ENCODE measurements around the gene SNX1. TPM values are rescaled to one million over a fixed set of nuclear protein-coding genes. Genes with fewer than 3 reads are reported as not detected.

The SNX1 gene
- total RNA-seq, 4 donors from 2014 or later = 112 to 125 (median 118) TPM

DNA sequence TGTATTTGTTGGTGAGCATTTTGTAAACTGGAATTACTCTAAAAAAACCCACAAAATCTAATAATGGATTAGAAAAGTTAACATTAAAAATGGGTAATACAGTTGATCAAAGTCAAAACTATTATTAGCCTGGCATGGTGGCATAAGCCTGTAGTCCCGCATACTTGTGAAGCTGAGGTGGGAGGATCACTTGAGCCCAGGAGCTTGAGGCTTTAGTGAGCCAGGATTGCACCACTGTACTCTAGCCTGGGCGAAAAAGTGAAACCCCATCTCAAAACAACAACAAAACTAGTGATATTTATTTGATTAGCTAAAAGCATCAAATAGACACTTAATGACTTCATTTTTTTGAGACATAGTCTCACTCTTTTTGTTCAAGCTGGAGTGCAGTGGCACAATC, 3.6 kb downstream of the SNX1 start:
- TF ChIP-seq, protein P1, sequence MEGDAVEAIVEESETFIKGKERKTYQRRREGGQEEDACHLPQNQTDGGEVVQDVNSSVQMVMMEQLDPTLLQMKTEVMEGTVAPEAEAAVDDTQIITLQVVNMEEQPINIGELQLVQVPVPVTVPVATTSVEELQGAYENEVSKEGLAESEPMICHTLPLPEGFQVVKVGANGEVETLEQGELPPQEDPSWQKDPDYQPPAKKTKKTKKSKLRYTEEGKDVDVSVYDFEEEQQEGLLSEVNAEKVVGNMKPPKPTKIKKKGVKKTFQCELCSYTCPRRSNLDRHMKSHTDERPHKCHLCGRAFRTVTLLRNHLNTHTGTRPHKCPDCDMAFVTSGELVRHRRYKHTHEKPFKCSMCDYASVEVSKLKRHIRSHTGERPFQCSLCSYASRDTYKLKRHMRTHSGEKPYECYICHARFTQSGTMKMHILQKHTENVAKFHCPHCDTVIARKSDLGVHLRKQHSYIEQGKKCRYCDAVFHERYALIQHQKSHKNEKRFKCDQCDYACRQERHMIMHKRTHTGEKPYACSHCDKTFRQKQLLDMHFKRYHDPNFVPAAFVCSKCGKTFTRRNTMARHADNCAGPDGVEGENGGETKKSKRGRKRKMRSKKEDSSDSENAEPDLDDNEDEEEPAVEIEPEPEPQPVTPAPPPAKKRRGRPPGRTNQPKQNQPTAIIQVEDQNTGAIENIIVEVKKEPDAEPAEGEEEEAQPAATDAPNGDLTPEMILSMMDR (IDR thresholded peaks at IDR 0.05; ENCODE audit: low read depth) = no peak

DNA sequence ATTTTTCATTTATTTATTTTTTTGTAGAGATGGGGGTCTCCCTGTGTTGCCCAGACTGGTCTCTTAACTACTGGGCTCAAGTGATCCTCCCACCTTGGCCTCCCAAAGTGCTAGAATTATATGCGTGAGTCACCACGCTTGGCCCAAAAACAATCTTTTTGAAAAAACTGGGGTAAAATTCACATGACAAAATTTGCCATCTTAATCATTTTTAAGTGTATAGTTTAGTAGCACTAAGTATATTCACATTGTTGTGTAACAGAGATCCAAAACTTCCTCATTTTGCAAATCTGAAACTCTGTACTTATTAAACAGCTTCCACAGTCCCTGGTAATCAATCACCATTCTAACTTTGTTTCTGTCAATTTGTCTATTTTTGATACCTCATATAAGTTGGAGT, 5.2 kb downstream of the SNX1 start:
- TF ChIP-seq, protein P1 (IDR thresholded peaks at IDR 0.05; ENCODE audit: low read depth) = no peak

DNA sequence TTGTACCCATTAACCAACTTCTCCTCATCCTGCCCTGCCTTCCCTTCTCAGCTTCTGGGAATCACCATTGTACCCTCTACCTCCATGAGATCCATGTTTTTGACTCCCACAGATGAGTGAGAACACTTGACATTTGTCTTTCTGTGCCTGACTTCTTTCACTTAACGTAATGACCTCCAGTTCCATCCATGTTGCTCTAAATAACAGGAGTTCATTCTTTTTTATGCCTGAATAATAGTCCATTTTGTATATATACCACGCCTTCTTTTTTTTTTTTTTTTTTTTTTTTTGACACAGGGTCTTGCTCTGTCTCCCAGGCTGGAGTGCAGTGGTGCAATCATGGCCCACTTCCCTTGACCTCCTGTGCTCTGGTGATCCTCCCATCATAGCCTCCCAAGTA, 6.7 kb downstream of the SNX1 start:
- TF ChIP-seq, protein P1 (IDR thresholded peaks at IDR 0.05; ENCODE audit: low read depth) = no peak

DNA sequence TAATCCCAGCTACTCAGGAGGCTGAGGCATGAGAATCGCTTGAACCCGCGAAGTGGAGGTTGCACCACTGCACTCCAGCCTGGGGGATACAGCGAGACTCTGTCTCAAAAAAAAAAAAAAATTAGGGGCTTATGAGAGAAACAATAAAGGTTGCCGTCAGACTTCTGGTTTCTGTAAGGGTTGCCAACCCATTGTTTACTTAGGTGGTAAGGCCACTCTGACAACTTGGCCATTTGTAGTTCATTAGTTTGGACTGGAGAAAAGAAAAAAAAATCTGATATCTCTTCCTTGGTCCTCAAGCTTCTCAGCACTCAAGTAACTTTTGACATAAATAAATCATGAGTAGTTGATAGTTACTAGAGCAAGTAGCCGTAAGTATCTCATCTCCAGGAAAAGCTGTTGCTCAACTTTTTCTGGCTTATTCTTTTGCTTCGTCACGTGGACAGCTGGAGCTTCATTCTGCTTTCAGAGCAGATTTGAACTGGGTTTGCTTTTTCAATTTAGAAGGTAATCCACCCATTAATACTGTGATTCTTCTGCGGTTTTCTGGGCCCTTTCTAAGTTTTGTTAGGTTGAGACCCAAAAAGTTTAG, 9.4 kb downstream of the SNX1 start:
- TF ChIP-seq, protein P1 (IDR thresholded peaks at IDR 0.05; ENCODE audit: low read depth) = no peak

DNA sequence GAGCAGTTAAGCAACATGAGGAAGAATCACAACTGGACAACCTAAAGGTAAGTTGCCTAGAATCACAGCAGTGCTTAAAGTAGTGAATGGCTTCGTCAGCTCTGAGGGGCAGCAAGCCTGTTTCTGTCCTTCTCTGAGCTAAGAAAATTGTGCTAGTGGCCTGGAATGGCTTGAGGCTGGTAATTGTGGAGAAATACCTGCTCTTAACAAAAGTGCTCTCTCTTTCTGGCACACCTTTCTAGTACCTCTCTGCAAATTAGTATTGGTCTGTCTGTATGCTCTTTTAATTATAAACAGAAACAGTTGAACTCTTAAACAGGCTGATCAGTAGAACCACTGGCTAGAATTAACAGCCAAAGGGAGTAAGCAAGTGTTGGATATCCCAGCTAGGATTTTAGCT, 11.6 kb downstream of the SNX1 start:
- TF ChIP-seq, protein P1 (IDR thresholded peaks at IDR 0.05; ENCODE audit: low read depth) = no peak

DNA sequence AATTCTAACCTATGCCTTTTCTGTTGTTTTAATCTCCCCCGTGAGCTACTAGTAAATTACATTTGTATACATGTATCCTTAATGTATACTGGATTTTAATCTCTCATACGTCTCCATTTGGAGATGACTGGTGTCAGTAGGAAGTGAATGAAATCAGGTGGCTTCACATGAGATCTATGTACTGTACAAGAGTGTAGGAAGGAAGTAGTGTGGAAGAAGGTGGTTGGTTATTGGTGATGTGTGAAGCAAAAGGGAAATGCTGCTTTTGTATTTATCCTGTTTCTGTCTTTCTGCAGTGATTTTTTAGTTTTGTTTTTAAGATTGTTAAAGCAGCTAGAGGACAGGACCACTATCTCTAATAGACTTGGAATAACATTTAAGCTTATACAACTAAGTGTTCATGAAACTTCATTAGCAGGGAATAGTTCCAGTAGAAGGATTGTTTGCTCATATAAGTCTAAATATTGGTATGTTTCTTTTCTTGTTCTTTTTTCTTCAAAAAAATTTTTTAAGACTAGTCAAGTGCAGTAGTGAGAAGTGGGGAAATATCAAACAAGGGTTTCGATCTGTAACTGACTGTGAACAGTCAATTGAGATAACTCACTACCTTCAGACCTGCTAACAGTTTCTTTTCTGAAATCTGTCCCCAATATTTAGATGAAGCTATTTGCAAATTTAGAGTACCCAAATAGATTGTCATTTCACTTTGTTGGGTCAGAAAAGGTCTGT, 15.3 kb downstream of the SNX1 start:
- TF ChIP-seq, protein P1 (IDR thresholded peaks at IDR 0.05; ENCODE audit: low read depth) = no peak

DNA sequence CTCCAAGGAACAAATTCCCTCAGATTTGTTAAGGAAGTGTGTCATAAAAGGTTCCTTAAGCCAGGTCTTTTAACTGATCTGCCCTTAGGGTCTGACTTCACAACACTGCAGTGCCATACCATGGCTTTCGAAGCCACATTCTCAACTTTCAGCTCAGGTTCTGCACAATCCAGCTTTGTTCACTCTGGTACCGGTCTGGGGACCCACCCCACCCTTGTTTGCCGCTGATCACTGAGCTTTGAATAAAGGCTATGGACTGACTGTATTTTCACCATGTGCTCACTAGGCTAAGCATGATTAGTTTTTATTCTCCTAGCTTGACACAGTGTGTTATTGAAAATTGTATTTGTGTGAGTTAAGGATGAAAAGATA, 15.9 kb downstream of the SNX1 start:
- TF ChIP-seq, protein P1 (IDR thresholded peaks at IDR 0.05; ENCODE audit: low read depth) = no peak

Data from subcutaneous adipose tissue (tissue), 4 donors.